Upper lobe of right lung (tissue), 1 donor: ENCODE measurements around the gene ANKRD11. TPM values are rescaled to one million over a fixed set of nuclear protein-coding genes. Genes with fewer than 3 reads are reported as not detected.
"Not testable (repeated sequence)": the region's sequence is repeated elsewhere in the genome, so short reads cannot be mapped to it uniquely, and the experiment has no call there.

ENCODE experiments used
- ATAC-seq: fragments of 200-7000 bp; cut with Tn5 transposase; one replicate; pipeline ENCODE4 v1.9.1; 2020; ENCODE audit warnings: mild to moderate bottlenecking, moderate library complexity
- DNase-seq: peaks from one replicate; pipeline ENCODE4 v3.0.0-alpha.2; 2020
- H3K27ac ChIP-seq: fragments of 200-600 bp; one replicate; pipeline ENCODE4 v1.8.0; 2022
- H3K27me3 ChIP-seq: fragments of 200-600 bp; one replicate; pipeline ENCODE4 v1.8.0; 2022; ENCODE audit warnings: mild to moderate bottlenecking
- H3K36me3 ChIP-seq: fragments of 200-600 bp; one replicate; pipeline ENCODE4 v1.8.0; 2022
- H3K4me1 ChIP-seq: fragments of 200-600 bp; one replicate; pipeline ENCODE4 v1.8.0; 2022
- H3K4me3 ChIP-seq: fragments of 200-600 bp; one replicate; pipeline ENCODE4 v1.8.0; 2022; ENCODE audit warnings: mild to moderate bottlenecking
- H3K9me3 ChIP-seq: fragments of 200-600 bp; one replicate; pipeline ENCODE4 v1.8.0; 2022
- CTCF ChIP-seq: fragments of 200-600 bp; IDR thresholded peaks from one replicate; pipeline ENCODE4 v1.8.0; 2022; ENCODE audit warnings: antibody characterized with exemption
- intact Hi-C: fragments of 100-400 bp; cut with DNase I; formaldehyde crosslinking; loops from one replicate; pipeline ENCODE4 v1.11.0; 2022
- total RNA-seq: library from RNA; stranded (reverse); fragmentation: NEBNext Ultra II Directional; extraction: Animal tissue kit (Norgen Biotek cat#: 25700); gene quantifications from one replicate; pipeline ENCODE4 v1.2.1, GENCODE V29; 2021
- donor health status: DM: no; HTN: yes; CAD: no; lungs with severe emphysema.

The ANKRD11 gene
- total RNA-seq, 1 donor from 2014 or later: 125 TPM

GRCh38 chr16:89430436-89431157, 59.8 kb downstream of the ANKRD11 start:
- Histone ChIP-seq H3K36me3 (no peaks in the 10 kb centered on the region), H3K27me3 (no peaks in the 10 kb centered on the region), H3K9me3 (no peaks in the 10 kb centered on the region), H3K4me3 (no peak overlapping the region), H3K4me1 (peaks cover 33% of the 10 kb centered on the region), H3K27ac (no peak overlapping the region)
- intact Hi-C loops: no loop called here
- DNase-seq (no peak), ATAC-seq (peak; percentile 17)
- TF ChIP-seq CTCF: no peak

GRCh38 chr16:89428605-89429004, 61.8 kb downstream of the ANKRD11 start:
- intact Hi-C loops, H3K4me3 ChIP-seq, DNase-seq, H3K9me3 ChIP-seq, H3K36me3 ChIP-seq, ATAC-seq, H3K27ac ChIP-seq, H3K27me3 ChIP-seq: not testable (repeated sequence)
- H3K4me1 ChIP-seq: peaks cover 32% of the 10 kb centered on the region

- ATAC-seq: no peak
- H3K9me3 ChIP-seq: no peaks in the 10 kb centered on the region
- peaks cover 44% of the 10 kb centered on the region for H3K4me1 ChIP-seq
- TF ChIP-seq CTCF: no peak
- no peak for DNase-seq
- intact Hi-C loops: no loop called here
- H3K27me3 ChIP-seq: no peaks in the 10 kb centered on the region
- H3K4me3 ChIP-seq: no peak overlapping the region
- H3K27ac ChIP-seq: no peak overlapping the region
- no peaks in the 10 kb centered on the region for H3K36me3 ChIP-seq
These were observed 63.4 kb downstream of the ANKRD11 start for GRCh38 chr16:89426736-89427530.

- Histone ChIP-seq H3K27ac (no peak overlapping the region), H3K9me3 (no peaks in the 10 kb centered on the region), H3K4me1 (peaks cover 33% of the 10 kb centered on the region), H3K27me3 (no peaks in the 10 kb centered on the region), H3K36me3 (no peaks in the 10 kb centered on the region), H3K4me3 (no peak overlapping the region)
- DNase-seq (no peak), ATAC-seq (no peak)
- TF ChIP-seq CTCF: no peak
- intact Hi-C loops: no loop called here
These were observed 64.8 kb downstream of the ANKRD11 start for GRCh38 chr16:89425523-89425922.

GRCh38 chr16:89423681-89424260, 66.6 kb downstream of the ANKRD11 start:
- Histone ChIP-seq H3K4me1 (peaks cover 31% of the 10 kb centered on the region), H3K9me3 (no peaks in the 10 kb centered on the region), H3K27me3 (no peaks in the 10 kb centered on the region), H3K27ac (no peak overlapping the region), H3K36me3 (no peaks in the 10 kb centered on the region), H3K4me3 (no peak overlapping the region)
- DNase-seq (no peak), ATAC-seq (peak; percentile 64)
- intact Hi-C loops: no loop called here
- no peak for TF ChIP-seq CTCF
